Measurements from ENCODE around the gene GABPB2. TPM values are rescaled to one million over a fixed set of nuclear protein-coding genes. Genes with fewer than 3 reads are reported as not detected.
A peak's percentile ranks its signal among the peaks of the same experiment; 100 is the strongest.

The GABPB2 gene
- total and polyA plus RNA-seq, 8 donors = 3.7 to 8.7 (median 5.4) TPM

GRCh38 chr1:151060657-151061421 is 9.7 kb upstream of the GABPB2 start:
- Histone ChIP-seq H3K9me3 (no peaks in the 10 kb centered on the region), H3K4me1 (peaks cover 13 to 19% (median 14%) of the 10 kb centered on the region in 3 donors), H3K27ac (no peak overlapping the region), H3K27me3 (no peaks in the 10 kb centered on the region), H3K4me3 (peak overlapping the region in 3 of 4 donors; percentile 10 to 65 (median 62)), H3K36me3 (no peaks in the 10 kb centered on the region)
- ATAC-seq (no peak), FAIRE-seq (no peak), DNase-seq (no peak)
- intact Hi-C loops (cut with DNase I) = no loop called here
- TF ChIP-seq CTCF (IDR thresholded peaks at IDR 0.05) = no peak
- WGBS, 2 donors = 67 to 78% methylated on average over 4 of the region's 4 CpGs

GRCh38 chr1:151061704-151062103 is 8.9 kb upstream of the GABPB2 start:
- Histone ChIP-seq H3K36me3 (no peaks in the 10 kb centered on the region), H3K4me1 (peaks cover 6 to 12% (median 10%) of the 10 kb centered on the region in 3 donors), H3K27ac (no peak overlapping the region), H3K4me3 (no peak overlapping the region), H3K27me3 (no peaks in the 10 kb centered on the region), H3K9me3 (no peaks in the 10 kb centered on the region)
- TF ChIP-seq CTCF (IDR thresholded peaks at IDR 0.05) = no peak
- WGBS, 2 donors = 77 to 91% methylated on average over 2 of the region's 2 CpGs
- FAIRE-seq = no peak
- no peak for DNase-seq
- no peak for ATAC-seq
- intact Hi-C loops (cut with DNase I) = no loop called here

GRCh38 chr1:151062741-151063371 is 7.7 kb upstream of the GABPB2 start:
- H3K4me1 ChIP-seq = peaks cover 0 to 6% (median 5%) of the 10 kb centered on the region in 3 donors
- no peak overlapping the region for H3K4me3 ChIP-seq
- H3K27ac ChIP-seq = no peak overlapping the region
- H3K36me3 ChIP-seq = no peaks in the 10 kb centered on the region
- WGBS, 2 donors = 67 to 69% methylated on average over 3 of the region's 3 CpGs
- intact Hi-C loops (cut with DNase I) = no loop called here
- FAIRE-seq (no peak), DNase-seq (no peak), ATAC-seq (no peak)
- H3K27me3 ChIP-seq = no peaks in the 10 kb centered on the region
- H3K9me3 ChIP-seq = no peaks in the 10 kb centered on the region
- TF ChIP-seq CTCF (IDR thresholded peaks at IDR 0.05) = no peak

DNA sequence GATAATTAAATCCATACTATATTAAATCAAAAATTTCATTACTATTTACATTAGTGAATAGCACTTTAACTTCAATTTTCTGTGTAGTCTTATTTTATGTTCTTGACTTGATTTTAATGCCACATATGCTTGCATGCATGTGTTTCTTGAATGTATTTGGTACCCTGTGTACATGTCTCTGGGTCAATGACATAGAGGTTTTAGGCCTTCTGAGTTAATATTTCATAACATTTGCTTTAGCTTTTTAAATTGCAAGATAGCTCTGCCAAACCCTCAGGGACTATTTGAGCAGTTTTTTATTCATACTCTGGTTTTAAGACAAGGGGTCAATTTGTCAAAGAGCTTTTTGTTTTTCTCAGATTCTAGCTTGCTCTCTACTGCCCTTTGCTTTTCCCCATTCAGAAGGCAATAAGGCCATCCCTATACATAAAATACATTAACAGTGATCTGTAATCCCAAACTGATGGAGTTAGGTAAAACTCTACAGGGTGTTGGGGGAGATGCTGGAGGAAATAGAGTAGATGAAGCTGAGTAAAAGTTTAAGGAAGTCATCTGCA is 5.4 kb upstream of the GABPB2 start:
- DNase-seq = no peak

More for the DNA sequence above, 5.4 kb upstream of the GABPB2 start:
- no peak overlapping the region for H3K27ac ChIP-seq
- no peak for TF ChIP-seq CTCF (IDR thresholded peaks at IDR 0.05)
- H3K36me3 ChIP-seq = no peaks in the 10 kb centered on the region
- H3K4me3 ChIP-seq = no peak overlapping the region
- H3K9me3 ChIP-seq = no peaks in the 10 kb centered on the region
- H3K27me3 ChIP-seq = no peaks in the 10 kb centered on the region
- ATAC-seq = no peak
- no peak for FAIRE-seq
- peaks cover 0 to 5% (median 0%) of the 10 kb centered on the region in 3 donors for H3K4me1 ChIP-seq
- intact Hi-C loops (cut with DNase I) = no loop called here
